DMS153 (cell line): Measurements from ENCODE around the gene PHRF1.
A peak's percentile ranks its signal among the peaks of the same experiment; 100 is the strongest.
"Not testable (repeated sequence)": the region's sequence is repeated elsewhere in the genome, so short reads cannot be mapped to it uniquely, and the experiment has no call there.

ENCODE experiments used
- DNase-seq: peaks from one replicate; lab custom pipeline; 2025; lab: John Stamatoyannopoulos, UW

PHRF1 gene

DNA sequence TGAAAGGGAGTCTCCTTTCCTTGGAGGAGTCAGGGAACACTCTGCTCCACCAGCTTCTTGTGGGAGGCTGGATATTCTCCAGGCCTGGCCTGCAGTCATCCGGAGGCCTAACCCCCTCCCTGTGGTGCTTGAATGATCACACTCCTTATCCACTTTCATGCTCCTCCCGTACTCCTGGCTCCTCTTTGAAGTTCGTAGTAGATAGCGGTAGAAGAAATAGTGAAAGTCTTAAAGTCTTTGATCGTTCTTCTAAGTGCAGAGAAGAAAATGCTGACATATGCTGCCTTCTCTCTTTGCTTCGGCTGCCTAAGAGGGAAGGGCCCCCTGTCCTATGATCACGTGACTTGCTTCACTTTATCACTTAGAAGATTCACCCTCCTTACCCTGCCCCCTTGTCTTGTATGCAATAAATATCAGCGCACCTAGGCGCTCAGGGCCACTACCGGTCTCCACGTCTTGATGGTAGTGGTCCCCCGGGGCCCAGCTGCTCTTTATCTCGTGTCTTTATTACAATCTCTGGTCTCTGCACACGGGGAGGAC, 2.2 kb upstream of the PHRF1 start:
- not testable (repeated sequence) for DNase-seq

DNA sequence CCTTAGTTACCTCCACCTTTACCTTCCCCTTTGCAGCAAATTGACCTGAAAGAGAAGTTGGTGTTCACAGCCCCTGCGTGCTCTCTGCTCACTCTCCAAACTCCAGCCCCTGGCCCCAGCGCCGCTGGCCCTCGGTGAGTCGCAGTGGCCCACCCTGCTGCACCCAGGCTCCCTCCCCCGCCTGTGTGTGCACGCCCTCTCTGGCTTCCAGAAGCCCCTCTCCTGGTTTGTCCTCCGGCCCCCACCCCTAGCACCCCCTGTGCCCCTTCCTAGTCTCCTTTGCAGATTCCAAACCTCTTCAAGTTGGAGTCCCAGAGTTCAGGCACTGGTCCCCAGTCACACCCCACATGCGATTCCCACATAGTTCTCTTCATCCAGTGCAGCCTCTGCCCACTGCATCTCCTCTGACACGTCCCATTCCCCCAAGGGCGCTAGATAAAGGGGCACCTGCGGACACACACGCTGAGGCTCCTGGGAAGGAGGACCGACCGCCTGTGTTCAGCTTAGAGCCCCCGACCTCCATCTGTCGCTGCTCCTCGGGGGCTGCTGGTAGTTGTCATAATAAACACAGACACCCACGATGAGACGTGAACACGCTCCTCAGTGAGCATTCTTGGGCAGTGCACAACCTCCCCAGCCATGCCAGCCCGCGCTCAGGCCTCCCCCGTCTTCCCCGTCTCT, 1.5 kb upstream of the PHRF1 start:
- no peak for DNase-seq

GRCh38 chr11:575313-575995, 816 bp upstream of the PHRF1 start:
- DNase-seq = peak; percentile 55

DNA sequence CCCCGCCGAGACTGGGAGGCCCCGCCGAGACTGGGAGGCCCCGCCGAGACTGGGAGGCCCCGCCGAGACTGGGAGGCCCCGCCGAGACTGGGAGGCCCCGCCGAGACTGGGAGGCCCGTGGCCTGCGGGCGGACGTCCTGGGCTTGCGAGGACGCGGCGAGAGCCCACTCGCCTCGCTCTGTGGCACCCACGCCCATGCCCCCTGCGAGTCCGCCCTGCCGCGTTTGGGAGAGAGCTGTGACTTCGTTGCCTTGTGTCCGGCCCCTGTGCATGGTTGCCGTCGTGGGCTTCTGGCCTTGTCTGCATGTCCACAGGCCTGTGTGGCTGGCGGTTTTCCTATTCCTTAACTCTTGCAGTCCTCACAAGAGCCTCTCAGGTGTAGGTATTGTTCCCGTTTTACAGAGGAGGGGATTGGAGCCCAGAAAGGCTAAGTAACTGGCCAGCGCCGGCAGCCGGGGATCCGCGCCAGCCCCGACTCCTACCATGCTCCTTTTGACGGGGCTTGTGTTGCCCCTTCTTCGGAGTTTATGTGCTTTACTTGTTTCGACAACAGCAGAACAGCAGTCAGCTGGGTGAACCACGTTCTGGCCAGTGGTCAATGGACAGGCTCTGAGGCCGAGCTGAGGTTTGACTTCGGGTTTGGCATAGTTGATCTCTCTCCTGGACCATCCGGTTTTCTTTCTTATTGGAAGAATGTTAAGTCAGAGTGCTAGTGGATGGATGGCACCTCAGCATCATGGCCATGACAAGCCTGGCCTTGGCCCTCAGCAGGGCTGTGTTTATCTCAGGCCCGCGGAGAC, 741 bp downstream of the PHRF1 start:
- no peak for DNase-seq

- DNase-seq = no peak
These were observed 1.3 kb downstream of the PHRF1 start for GRCh38 chr11:577611-577894.

- no peak for DNase-seq
These were observed 2.2 kb downstream of the PHRF1 start for GRCh38 chr11:578276-579035.

DNA sequence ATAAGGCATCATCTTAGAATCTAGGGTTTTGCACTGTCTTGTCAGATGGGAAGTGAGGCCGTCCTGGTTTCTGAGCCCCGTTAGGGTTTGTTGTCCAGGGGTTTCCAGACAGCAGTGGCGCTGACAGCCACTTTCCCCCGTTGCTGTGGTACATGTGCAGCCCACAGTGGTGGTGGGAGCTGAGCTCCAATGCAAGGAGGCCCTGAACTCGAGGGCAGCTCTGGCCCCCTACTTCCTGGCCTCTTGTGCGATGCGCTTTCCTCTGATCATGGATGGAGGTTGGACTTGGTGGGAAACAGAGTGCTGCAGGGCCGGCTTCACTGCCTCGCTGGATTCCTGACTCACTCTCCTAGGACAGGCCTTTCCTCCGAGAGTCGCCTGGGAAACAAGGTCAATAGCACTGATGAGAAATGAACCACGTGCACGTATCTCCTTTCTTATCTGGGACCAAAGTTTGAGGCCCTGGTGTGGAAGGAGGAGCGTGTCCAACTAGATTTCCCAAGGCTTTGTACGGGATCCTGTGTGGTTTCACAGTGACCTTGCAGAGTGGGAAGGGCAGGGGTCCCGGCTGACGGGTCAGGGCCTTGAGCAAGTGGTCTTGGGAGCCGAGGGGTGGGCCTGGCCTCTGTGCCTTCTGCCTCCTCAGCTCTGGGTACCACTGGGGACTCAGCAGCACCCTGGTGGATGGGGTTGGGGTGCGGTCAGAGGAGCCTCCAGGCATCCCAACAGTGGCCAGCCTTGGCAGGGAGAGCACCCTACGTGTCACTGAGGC, 3.7 kb downstream of the PHRF1 start:
- DNase-seq = no peak

DNA sequence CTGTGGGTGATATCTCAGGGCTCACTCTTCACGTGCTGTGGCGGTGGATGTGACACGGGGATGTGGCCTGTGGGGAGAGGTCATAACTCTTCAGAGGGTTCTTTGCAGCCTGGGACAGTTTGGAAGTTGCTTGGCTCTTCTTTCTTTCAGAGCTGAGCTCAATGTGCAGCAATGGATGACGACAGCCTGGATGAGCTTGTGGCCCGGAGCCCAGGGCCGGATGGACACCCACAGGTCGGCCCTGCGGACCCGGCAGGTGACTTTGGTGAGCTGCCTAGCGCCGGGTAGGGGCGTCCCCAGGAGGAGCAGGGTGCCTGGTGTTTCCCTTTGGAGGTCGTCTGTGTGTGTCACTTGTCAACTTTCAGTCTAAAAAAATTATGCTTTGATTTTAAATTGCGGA, 5.1 kb downstream of the PHRF1 start:
- DNase-seq = no peak

DNA sequence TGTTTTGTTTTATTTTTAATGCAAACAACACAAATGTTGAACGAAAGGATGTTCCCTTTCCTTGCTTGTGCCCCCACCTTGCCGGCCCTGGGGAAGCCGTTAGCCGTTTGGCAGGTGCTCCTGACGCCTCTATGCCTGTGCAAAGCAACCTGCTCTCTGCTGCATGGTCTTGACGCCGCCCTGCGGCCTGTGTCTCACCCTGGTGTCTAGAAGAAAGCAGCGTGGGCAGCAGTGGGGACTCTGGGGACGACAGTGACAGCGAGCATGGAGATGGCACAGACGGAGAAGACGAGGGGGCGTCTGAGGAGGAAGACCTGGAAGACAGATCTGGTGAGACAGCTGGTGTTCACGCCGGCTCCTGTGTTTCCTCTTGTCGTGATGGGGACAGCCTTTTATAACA, 5.5 kb downstream of the PHRF1 start:
- DNase-seq = no peak

DNA sequence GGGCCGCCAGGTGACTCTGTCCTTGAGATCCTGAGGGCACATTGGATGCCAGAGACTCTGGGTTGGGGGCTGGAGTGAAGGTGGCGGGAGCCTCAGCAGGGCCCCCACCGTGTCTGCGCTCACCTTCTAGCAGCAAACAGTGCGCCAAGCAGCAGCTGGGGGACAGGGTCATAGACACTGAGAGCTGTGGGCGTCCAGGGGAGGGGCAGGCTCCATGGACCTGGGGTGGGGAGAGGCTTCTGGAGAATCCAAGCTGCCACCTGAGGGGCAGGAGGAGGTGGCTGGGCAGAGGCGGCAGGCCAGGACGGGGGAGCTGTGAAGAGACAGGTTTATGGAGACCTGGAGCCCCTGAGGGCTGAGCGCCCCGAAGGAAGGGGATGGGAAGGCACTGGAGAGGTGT, 8.0 kb downstream of the PHRF1 start:
- DNase-seq = no peak

- no peak for DNase-seq
These were observed 10.4 kb downstream of the PHRF1 start for GRCh38 chr11:586376-587316.

GRCh38 chr11:587546-587945, 11.3 kb downstream of the PHRF1 start:
- DNase-seq = no peak

DNA sequence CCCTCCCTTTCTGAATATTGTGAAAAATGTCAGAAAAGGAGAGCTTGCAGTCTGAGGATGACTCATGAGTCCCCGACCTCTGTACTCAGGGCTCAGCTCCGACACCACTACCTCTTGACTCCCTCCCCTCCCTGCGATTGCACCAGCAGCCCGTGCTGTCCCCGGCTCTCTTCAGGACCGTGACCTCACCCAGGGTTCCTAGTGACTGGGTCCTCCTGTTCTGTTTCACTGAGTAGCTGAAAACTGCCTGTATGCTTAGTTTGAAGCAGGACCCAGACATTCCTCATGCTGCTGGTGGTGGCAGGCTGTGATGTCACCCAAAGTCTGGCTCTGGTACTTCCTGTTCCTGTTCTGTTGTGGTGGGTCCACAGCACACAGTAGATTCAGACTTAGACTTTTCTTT, 11.7 kb downstream of the PHRF1 start:
- DNase-seq = no peak

GRCh38 chr11:589798-590197, 13.5 kb downstream of the PHRF1 start:
- no peak for DNase-seq

GRCh38 chr11:590997-591396, 14.7 kb downstream of the PHRF1 start:
- DNase-seq = no peak

DNA sequence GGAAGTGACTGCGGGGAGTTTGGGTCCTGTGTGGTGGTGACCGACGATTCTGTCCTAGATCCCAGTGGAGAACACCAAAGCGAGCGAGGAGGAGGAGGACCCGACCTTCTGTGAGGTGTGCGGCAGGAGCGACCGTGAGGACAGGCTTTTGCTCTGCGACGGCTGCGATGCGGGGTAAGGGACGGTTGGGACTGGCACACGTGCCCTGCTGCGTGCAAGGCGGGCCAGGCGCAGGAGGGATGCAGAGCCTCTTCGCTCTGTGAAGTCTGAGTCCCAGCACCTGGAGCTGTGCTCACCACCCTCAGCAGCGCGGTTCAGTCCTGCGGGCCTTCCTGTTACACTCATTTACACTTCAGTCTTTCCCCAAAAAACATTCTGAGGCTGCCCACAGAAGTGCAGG, 16.2 kb downstream of the PHRF1 start:
- no peak for DNase-seq

- no peak for DNase-seq
These were observed 16.6 kb downstream of the PHRF1 start for GRCh38 chr11:592918-593317.

GRCh38 chr11:593347-593746, 17.1 kb downstream of the PHRF1 start:
- no peak for DNase-seq

- DNase-seq = no peak
These were observed 19.1 kb downstream of the PHRF1 start for GRCh38 chr11:595400-595799.

GRCh38 chr11:596374-596773, 20.1 kb downstream of the PHRF1 start:
- no peak for DNase-seq
